ENCODE data around the gene CLCNKA.

The CLCNKA gene

GRCh38 chr1:16063226-16063829 is 41.5 kb downstream of the CLCNKA start:
- no peak for DNase-seq (ENCODE audit: low spot score)

- DNase-seq (ENCODE audit: low spot score) = no peak
Observed at GRCh38 chr1:16063921-16064320, 42.1 kb downstream of the CLCNKA start.

- no peak for DNase-seq (ENCODE audit: low spot score)
Observed at GRCh38 chr1:16064536-16065268, 42.9 kb downstream of the CLCNKA start.

GRCh38 chr1:16065269-16065576 is 43.4 kb downstream of the CLCNKA start:
- no peak for DNase-seq (ENCODE audit: low spot score)

GRCh38 chr1:16066245-16066644 is 44.4 kb downstream of the CLCNKA start:
- DNase-seq (ENCODE audit: low spot score) = no peak

- no peak for DNase-seq (ENCODE audit: low spot score)
Observed at GRCh38 chr1:16067127-16067768, 45.4 kb downstream of the CLCNKA start.

- DNase-seq (ENCODE audit: low spot score) = no peak
Observed at GRCh38 chr1:16067933-16068332, 46.1 kb downstream of the CLCNKA start.

- DNase-seq (ENCODE audit: low spot score) = no peak
Observed at GRCh38 chr1:16068356-16069270, 46.8 kb downstream of the CLCNKA start.

GRCh38 chr1:16070640-16071355 is 49.0 kb downstream of the CLCNKA start:
- no peak for DNase-seq (ENCODE audit: low spot score)

- no peak for DNase-seq (ENCODE audit: low spot score)
Observed at GRCh38 chr1:16071614-16072013, 49.8 kb downstream of the CLCNKA start.

GRCh38 chr1:16072095-16072494 is 50.3 kb downstream of the CLCNKA start:
- no peak for DNase-seq (ENCODE audit: low spot score)

GRCh38 chr1:16072616-16073484 is 51.0 kb downstream of the CLCNKA start:
- DNase-seq (ENCODE audit: low spot score) = peak; percentile 11

- DNase-seq (ENCODE audit: low spot score) = peak; percentile 66
Observed at GRCh38 chr1:16073490-16074119, 51.8 kb downstream of the CLCNKA start, which contains the start of gene FAM131C. Gene FAM131C (minus strand): TSS chr1:16073651. CDS start chr1:16073442, 209 bp downstream.

- DNase-seq (ENCODE audit: low spot score) = no peak
Observed at GRCh38 chr1:16074217-16074616, 52.4 kb downstream of the CLCNKA start.

- no peak for DNase-seq (ENCODE audit: low spot score)
Observed at GRCh38 chr1:16075337-16076030, 53.6 kb downstream of the CLCNKA start.

- DNase-seq (ENCODE audit: low spot score) = no peak
Observed at GRCh38 chr1:16076031-16076864, 54.4 kb downstream of the CLCNKA start.

- no peak for DNase-seq (ENCODE audit: low spot score)
Observed at GRCh38 chr1:16076865-16077238, 55.0 kb downstream of the CLCNKA start.

- no peak for DNase-seq (ENCODE audit: low spot score)
Observed at GRCh38 chr1:16077406-16078245, 55.8 kb downstream of the CLCNKA start.

Data from LoVo (cell line).